K562 (cell line): ENCODE results near the gene TSPOAP1. TPM values are rescaled to one million over a fixed set of nuclear protein-coding genes. Genes with fewer than 3 reads are reported as not detected.
A peak's percentile ranks its signal among the peaks of the same experiment; 100 is the strongest.

Source experiments
- DACH1 ChIP-seq: fragments of 450-650 bp; IDR thresholded peaks from 2 replicates; pipeline ENCODE4 v1.6.1; 2018; ENCODE audit not compliant: partially characterized antibody
- ETV5 ChIP-seq: sonication (generic); formaldehyde crosslinking; IDR thresholded peaks from 2 replicates; pipeline ENCODE4 v1.4.0; 2020; ENCODE audit warnings: low read depth, mild to moderate bottlenecking, missing genetic modification reagents
- JUND ChIP-seq, 2 experiments: IDR thresholded peaks; 2 replicates in 1 of 2; 3 replicates in 1 of 2; pipeline ENCODE4 v1.6.1; 2011; ENCODE audit warnings: borderline replicate concordance in 2 of 2, low read depth in 2 of 2, low read length in 2 of 2, improper control_type of control experiment in 1 of 2, missing biosample characterization in 1 of 2, missing genetic modification characterization in 1 of 2, missing genetic modification reagents in 1 of 2
- KLF16 ChIP-seq: IDR thresholded peaks from 2 replicates; pipeline ENCODE4 v1.6.1; 2016; ENCODE audit warnings: antibody characterized with exemption
- L3MBTL2 ChIP-seq: fragments of 450-650 bp; IDR thresholded peaks from 2 replicates; pipeline ENCODE4 v1.6.1; 2016; ENCODE audit warnings: mild to moderate bottlenecking, moderate library complexity
- LEF1 ChIP-seq: fragments of 450-650 bp; IDR thresholded peaks from 2 replicates; pipeline ENCODE4 v1.6.1; 2016; ENCODE audit warnings: mild to moderate bottlenecking
- MTA1 ChIP-seq: fragments of 450-650 bp; IDR thresholded peaks from 2 replicates; pipeline ENCODE4 v1.6.1; 2017; ENCODE audit warnings: borderline replicate concordance
- NONO ChIP-seq, 2 experiments: fragments of 200-400 bp in 1 of 2; fragments of 450-650 bp in 1 of 2; formaldehyde crosslinking in 1 of 2; IDR thresholded peaks; 2 replicates each; pipeline ENCODE4 v1.6.1; 2017; ENCODE audit warnings: low read depth in 2 of 2, mild to moderate bottlenecking in 2 of 2, moderate library complexity in 2 of 2, low read length in 1 of 2
- POLR2AphosphoS5 ChIP-seq: IDR thresholded peaks from 2 replicates; pipeline ENCODE4 v1.6.1; 2011; ENCODE audit warnings: mild to moderate bottlenecking, low read depth, low read length, moderate library complexity; ENCODE audit not compliant: control insufficient read depth, insufficient read depth
- RBM39 ChIP-seq: fragments of 200-400 bp; formaldehyde crosslinking; optimal IDR thresholded peaks from 2 replicates; pipeline ENCODE3; 2018; ENCODE audit warnings: low read depth, low read length
- SMARCE1 ChIP-seq: fragments of 450-650 bp; IDR thresholded peaks from 2 replicates; pipeline ENCODE4 v1.7.1; 2016; ENCODE audit warnings: mild to moderate bottlenecking
- STAT5A ChIP-seq: IDR thresholded peaks from 2 replicates; pipeline ENCODE4 v1.6.1; 2012; ENCODE audit warnings: low read length, inconsistent platforms, borderline replicate concordance
- TBL1XR1 ChIP-seq, 2 experiments: IDR thresholded peaks; 2 replicates each; pipeline ENCODE4 v1.6.1; 2012; ENCODE audit warnings: improper control_type of control experiment in 2 of 2, low read length in 2 of 2, mild to moderate bottlenecking in 1 of 2
- TEAD4 ChIP-seq, 2 experiments: sonication (generic) in 1 of 2; formaldehyde crosslinking in 1 of 2; IDR thresholded peaks; 2 replicates each; pipeline versions ENCODE4 v1.6.1 to v1.8.0; 2012 to 2022; ENCODE audit warnings: borderline replicate concordance in 1 of 2, inconsistent platforms in 1 of 2, low read length in 1 of 2, mild to moderate bottlenecking in 1 of 2, missing genetic modification reagents in 1 of 2
- TGIF2 ChIP-seq: sonication (generic); formaldehyde crosslinking; IDR thresholded peaks from 2 replicates; pipeline ENCODE4 v1.8.1; 2022; ENCODE audit warnings: mild to moderate bottlenecking, missing genetic modification reagents, moderate library complexity
- ZNF24 ChIP-seq: fragments of 450-650 bp; IDR thresholded peaks from 2 replicates; pipeline ENCODE4 v1.6.1; 2016
- ZNF41 ChIP-seq: fragments of 250-450 bp; sonication (Bioruptor Pico); conservative IDR thresholded peaks from 2 replicates; pipeline ENCODE4 v1.4.0; 2020; ENCODE audit warnings: mild to moderate bottlenecking
- polyA plus RNA-seq, 8 experiments: library from polyadenylated mRNA; depleted of rRNA in 4 of 8; stranded (reverse) in 5 of 8; unstranded in 3 of 8; fragments of >200 nt; fragmentation: Nextera tagmentation in 2 of 8; fragmentation: Illumina TruSeq in 1 of 8; extraction: Ambion mirVana in 2 of 8; extraction: Trizol in 1 of 8; gene quantifications; 2 replicates each; pipeline versions ENCODE4 v1.2.1 to v1.2.3, GENCODE V29; 2011 to 2014; ENCODE audit warnings: inconsistent platforms in 1 of 8, missing spikeins in 1 of 8
- total RNA-seq, 7 experiments: library from RNA; depleted of rRNA in 6 of 7; stranded (reverse); fragments of >200 nt in 6 of 7; fragmentation: Illumina TruSeq in 2 of 7; extraction: Trizol in 2 of 7; gene quantifications; 2 replicates each; pipeline versions ENCODE4 v1.2.1 to v1.2.3, GENCODE V29; 2011 to 2021; ENCODE audit warnings: low replicate concordance in 1 of 7
- TF ChIP-seq, protein P1 (sequence below), 2 experiments: fragments of 250-450 bp in 1 of 2; fragments of 450-650 bp in 1 of 2; sonication (Bioruptor Pico) in 1 of 2; IDR thresholded peaks; 2 replicates each; pipeline versions ENCODE4 v1.6.1 to v1.8.0; 2016 to 2021; ENCODE audit warnings: mild to moderate bottlenecking in 2 of 2, moderate library complexity in 2 of 2, missing compliant biosample characterization in 1 of 2, missing genetic modification characterization in 1 of 2
- TF ChIP-seq, protein P2 (sequence below): fragments of 250-450 bp; sonication (Bioruptor Pico); IDR thresholded peaks from 2 replicates; pipeline ENCODE4 v1.8.0; 2022; ENCODE audit warnings: moderate library complexity, mild to moderate bottlenecking, inconsistent platforms
- TF ChIP-seq, protein P3 (sequence below), 2 experiments: IDR thresholded peaks in 1 of 2; conservative IDR thresholded peaks in 1 of 2; 2 replicates each; pipeline ENCODE4 v1.6.1; 2016; ENCODE audit warnings: low read depth in 2 of 2, mild to moderate bottlenecking in 1 of 2, missing compliant biosample characterization in 1 of 2, missing genetic modification characterization in 1 of 2, moderate library complexity in 1 of 2

TSPOAP1 gene
- total and polyA plus RNA-seq, 9 of the 15 experiments (the other 6 are each of a cell fraction or from before 2014, with no cell fraction given), result 0.87 to 3.9 (median 1.8) TPM; not detected in 2

DNA sequence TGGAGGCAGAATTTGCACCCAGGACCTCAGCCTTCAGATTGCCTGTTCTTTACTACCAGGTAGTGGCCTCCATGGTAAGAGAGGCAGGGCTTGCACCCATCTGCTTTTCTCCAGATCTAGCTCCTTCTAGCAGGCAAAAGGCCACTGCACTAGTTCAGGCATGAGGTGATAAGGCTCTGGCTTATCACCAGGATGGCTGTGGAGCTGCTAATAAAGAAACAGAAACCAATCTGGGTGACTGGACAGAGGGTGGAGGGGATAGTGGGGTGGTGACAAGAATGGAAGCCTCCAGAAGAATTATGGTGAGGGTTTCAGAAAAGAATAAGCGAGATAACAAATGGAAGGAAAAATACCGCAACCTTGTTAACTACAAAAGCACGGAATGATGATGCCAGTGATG, 38.9 kb upstream of the TSPOAP1 start (continued):
- peak; percentile 28; the same call in 1 of the 2 replicates for TF ChIP-seq JUND (IDR thresholded peaks at IDR 0.05; ENCODE audit: borderline replicate concordance, low read depth, low read length)
- no peak; the same call in 2 of the 3 replicates for TF ChIP-seq JUND (tag; IDR thresholded peaks at IDR 0.05; ENCODE audit: borderline replicate concordance, low read depth, low read length)
- TF ChIP-seq DACH1, result peak; percentile 43
- TF ChIP-seq SMARCE1, result 0 out of 2 replicates have a peak, but pooled peaks have one; percentile 43
- no peak for TF ChIP-seq RBM39
- TF ChIP-seq TEAD4 (IDR thresholded peaks at IDR 0.05; ENCODE audit: low read length), result peak; percentile 78
- no peak for TF ChIP-seq TEAD4 (CRISPR knock-in tag; IDR thresholded peaks at IDR 0.05; ENCODE audit: borderline replicate concordance)
- TF ChIP-seq, protein P1, sequence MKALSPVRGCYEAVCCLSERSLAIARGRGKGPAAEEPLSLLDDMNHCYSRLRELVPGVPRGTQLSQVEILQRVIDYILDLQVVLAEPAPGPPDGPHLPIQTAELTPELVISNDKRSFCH (CRISPR knock-in tag; IDR thresholded peaks at IDR 0.05), result no peak
- TF ChIP-seq, protein P1 (tag; IDR thresholded peaks at IDR 0.05), result 0 out of 2 replicates have a peak, but pooled peaks have one; percentile 38
- 0 out of 2 replicates have a peak, but pooled peaks have one; percentile 49 for TF ChIP-seq LEF1
- TF ChIP-seq, protein P2, sequence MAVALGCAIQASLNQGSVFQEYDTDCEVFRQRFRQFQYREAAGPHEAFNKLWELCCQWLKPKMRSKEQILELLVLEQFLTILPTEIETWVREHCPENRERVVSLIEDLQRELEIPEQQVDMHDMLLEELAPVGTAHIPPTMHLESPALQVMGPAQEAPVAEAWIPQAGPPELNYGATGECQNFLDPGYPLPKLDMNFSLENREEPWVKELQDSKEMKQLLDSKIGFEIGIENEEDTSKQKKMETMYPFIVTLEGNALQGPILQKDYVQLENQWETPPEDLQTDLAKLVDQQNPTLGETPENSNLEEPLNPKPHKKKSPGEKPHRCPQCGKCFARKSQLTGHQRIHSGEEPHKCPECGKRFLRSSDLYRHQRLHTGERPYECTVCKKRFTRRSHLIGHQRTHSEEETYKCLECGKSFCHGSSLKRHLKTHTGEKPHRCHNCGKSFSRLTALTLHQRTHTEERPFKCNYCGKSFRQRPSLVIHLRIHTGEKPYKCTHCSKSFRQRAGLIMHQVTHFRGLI (CRISPR knock-in tag), result 0 out of 2 replicates have a peak, but pooled peaks have one; percentile 25
- no peak for TF ChIP-seq ETV5 (CRISPR knock-in tag)
- TF ChIP-seq NONO (IDR thresholded peaks at IDR 0.05; ENCODE audit: low read depth in 2 of 2, low read length in 1 of 2), result no peak
- peak in 1 of 2 experiments; percentile 35; a peak in 1 of 4 replicates for TF ChIP-seq TBL1XR1 (IDR thresholded peaks at IDR 0.05; ENCODE audit: low read length in 2 of 2)
- TF ChIP-seq, protein P3, sequence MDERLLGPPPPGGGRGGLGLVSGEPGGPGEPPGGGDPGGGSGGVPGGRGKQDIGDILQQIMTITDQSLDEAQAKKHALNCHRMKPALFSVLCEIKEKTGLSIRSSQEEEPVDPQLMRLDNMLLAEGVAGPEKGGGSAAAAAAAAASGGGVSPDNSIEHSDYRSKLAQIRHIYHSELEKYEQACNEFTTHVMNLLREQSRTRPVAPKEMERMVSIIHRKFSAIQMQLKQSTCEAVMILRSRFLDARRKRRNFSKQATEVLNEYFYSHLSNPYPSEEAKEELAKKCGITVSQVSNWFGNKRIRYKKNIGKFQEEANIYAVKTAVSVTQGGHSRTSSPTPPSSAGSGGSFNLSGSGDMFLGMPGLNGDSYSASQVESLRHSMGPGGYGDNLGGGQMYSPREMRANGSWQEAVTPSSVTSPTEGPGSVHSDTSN (CRISPR knock-in tag; IDR thresholded peaks at IDR 0.05; ENCODE audit: low read depth), result no peak
- TF ChIP-seq, protein P3 (tag; conservative IDR thresholded peaks at IDR 0.05; ENCODE audit: low read depth), result peak; percentile 85
- peak; percentile 31; the same call in 1 of the 2 replicates for TF ChIP-seq STAT5A
- peak; percentile 56 for TF ChIP-seq L3MBTL2
- no peak for TF ChIP-seq ZNF41
- no peak for TF ChIP-seq TGIF2 (CRISPR knock-in tag)
- peak; percentile 88 for TF ChIP-seq KLF16
- peak; percentile 26; the same call in 1 of the 2 replicates for TF ChIP-seq POLR2AphosphoS5
- TF ChIP-seq MTA1, result peak; percentile 34; the same call in 1 of the 2 replicates
- peak; percentile 58; the same call in 1 of the 2 replicates for TF ChIP-seq ZNF24
